Cortex of kidney (tissue), 1 donor: ENCODE measurements around the gene RAB35.

Experiments used
- DNase-seq: peaks from one replicate; lab custom pipeline; 2025; lab: John Stamatoyannopoulos, UW

Gene RAB35

DNA sequence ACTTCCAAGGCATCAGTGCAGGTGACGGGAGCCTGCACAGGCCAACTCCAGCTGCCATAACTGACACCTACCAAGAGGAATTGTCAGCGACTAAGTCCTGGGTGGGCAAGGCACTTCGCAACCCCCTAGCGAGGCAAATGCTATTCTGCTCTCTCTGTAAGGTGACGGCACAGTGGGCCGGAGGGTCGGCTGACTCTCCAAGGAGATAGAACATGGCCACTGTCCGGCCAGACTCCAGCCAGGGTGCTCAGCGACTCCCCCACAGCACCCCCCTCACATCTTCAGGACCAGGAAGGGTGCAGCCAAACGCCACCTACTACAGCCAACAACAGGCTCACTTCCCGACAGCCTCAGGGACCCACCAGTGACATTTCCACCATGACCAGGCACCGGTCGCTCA is 13.2 kb downstream of the RAB35 start:
- no peak for DNase-seq

GRCh38 chr12:120103044-120103338 is 13.6 kb downstream of the RAB35 start:
- DNase-seq: no peak

GRCh38 chr12:120102189-120103043 is 14.1 kb downstream of the RAB35 start:
- DNase-seq: no peak

DNA sequence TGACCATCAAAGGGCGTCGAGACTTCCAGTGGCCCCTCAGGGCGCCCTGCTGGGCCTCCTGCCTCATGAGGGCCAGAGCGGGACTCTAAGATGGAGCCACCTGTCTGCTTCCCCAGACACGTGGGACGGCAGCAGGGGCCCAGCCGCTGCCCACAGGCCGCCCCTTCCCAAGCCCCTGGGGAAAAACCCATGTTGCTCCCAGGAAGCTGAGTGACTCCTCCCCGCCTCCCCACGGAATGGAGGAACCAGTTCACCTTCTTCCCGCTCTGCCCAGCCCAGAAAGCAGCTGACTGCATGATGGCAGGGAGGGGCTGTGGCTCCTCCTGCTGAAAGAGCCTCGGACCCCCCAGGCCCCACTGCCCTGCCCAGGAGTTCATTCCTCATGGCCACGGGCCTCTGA is 14.9 kb downstream of the RAB35 start:
- no peak for DNase-seq

- DNase-seq: no peak
These were observed 15.4 kb downstream of the RAB35 start for GRCh38 chr12:120101182-120101581.

DNA sequence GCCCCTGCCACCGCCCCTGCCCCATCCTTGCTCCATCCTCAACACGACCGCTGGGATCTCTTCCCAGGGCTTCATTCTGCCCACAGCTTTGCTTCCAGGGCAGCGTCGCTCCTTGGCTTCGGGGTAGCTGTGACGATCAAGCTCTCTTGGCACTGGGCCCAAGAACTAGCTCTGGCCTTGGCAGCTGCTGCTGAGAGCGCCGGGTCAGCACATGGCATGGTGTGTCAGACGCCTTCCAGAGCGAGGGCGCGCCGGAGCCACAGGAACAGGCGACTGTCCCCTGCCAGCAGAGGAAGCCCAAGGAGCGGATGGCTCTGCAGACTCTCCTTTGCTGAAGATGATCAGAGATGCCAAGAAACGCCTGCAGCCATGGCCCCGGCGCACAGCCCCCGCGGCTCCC is 15.9 kb downstream of the RAB35 start:
- DNase-seq: no peak

DNA sequence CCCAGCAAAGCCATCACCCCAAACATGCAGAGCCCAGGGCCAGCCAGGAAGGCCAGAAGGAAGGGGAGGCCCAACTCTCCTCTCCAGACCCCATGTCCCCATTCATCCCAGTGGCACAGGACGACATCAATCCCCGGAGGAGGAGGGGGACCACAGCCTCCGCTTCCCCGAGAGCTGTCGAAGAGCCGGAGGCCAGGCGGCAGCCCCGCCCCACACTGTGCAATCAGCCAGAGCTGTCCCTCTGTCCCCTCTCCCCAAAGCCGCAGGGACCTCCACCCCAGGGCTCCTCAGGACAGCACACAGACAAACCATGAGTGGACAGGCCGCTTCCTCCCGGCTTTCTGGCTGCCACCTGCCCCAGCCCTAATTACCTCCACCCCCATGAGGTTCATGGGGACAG is 16.8 kb downstream of the RAB35 start:
- no peak for DNase-seq

- DNase-seq: no peak
These were observed 17.6 kb downstream of the RAB35 start for GRCh38 chr12:120098756-120099470.

DNA sequence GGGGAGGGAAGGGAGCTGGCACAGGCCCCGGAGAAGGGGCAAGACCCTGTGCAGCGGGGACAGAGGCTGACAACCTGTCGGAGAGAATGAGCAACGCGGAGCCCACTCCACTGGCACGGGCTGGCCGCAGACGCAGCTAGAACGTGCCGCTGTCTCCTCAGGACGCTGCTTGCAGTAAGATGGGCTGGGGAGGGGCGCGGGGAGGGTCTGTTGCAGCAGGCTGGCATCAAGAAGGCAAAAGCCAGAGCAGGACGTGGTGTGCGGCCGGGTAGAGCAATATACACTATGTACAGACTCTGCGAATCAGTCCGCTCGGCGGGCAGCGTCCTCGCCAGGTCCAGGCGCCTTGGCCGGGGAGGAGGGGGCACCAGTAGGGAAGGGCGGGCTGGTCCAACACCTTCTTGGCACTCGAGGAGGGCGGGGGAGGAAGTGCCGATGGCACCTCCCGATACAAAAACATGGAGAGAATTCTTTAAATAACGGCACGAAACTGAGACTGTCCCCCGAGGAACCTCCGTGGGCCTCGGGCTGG is 19.8 kb downstream of the RAB35 start:
- DNase-seq: no peak

DNA sequence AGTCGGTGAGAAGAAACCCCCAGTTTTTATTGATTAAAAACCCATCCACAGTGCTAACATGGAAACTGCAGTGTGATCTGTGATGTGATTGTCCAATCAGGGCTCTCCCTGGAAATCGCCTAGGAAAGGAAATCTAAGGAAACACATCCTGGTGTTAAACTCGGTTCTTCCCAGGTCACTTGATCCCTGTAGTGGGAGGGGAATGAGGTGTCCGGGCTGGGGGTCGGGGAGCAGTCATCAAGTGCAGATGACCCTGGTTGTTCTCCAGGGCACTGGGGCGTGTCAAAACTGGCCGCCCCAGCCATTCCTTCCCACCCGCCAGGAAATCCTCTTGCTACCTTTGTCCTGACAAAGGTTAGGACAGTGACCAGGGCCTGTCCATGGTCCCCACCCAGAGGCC is 20.8 kb downstream of the RAB35 start:
- DNase-seq: no peak

DNA sequence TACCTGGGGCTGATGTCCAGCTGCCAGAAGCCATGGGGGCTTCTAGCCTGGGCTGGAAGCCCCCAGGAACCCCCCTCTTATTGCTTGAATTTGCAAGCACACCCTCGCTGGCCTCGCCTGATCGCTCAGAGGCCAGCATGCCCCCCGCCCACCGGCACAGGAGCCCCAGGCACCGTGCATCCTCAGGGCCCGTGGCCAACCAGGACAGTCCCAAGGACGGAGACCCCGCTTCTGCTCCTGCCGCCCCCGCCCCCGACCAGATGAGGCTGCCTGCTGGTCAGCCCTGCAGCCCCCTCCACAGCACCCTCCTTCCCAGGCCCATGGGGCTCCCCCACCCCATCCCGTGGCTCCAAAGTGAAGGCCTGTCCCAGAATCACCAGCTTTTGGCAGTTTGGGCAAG is 21.2 kb downstream of the RAB35 start:
- no peak for DNase-seq

DNA sequence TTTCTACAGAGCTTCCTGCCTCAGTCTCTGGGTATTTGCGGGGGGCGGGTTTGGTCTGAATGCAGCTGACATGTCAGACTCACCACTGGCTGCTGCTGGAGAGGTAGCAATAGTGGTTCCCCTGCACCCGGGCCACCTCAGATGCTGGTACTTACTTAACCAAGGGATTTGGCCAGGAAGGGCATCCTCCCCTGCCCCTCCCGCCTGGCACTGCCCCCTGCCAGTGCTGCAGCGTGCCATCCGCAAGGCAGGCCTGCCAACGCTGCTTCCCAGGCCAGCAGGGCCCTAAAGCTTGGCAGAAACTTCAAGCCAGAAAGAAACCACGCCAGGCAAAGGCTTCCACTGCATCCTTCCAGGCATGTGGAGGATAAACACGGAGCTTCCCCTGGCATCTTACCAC is 22.1 kb downstream of the RAB35 start:
- no peak for DNase-seq

- no peak for DNase-seq
These were observed 22.8 kb downstream of the RAB35 start for GRCh38 chr12:120093592-120094355.

- no peak for DNase-seq
These were observed 23.3 kb downstream of the RAB35 start for GRCh38 chr12:120093336-120093591.

DNA sequence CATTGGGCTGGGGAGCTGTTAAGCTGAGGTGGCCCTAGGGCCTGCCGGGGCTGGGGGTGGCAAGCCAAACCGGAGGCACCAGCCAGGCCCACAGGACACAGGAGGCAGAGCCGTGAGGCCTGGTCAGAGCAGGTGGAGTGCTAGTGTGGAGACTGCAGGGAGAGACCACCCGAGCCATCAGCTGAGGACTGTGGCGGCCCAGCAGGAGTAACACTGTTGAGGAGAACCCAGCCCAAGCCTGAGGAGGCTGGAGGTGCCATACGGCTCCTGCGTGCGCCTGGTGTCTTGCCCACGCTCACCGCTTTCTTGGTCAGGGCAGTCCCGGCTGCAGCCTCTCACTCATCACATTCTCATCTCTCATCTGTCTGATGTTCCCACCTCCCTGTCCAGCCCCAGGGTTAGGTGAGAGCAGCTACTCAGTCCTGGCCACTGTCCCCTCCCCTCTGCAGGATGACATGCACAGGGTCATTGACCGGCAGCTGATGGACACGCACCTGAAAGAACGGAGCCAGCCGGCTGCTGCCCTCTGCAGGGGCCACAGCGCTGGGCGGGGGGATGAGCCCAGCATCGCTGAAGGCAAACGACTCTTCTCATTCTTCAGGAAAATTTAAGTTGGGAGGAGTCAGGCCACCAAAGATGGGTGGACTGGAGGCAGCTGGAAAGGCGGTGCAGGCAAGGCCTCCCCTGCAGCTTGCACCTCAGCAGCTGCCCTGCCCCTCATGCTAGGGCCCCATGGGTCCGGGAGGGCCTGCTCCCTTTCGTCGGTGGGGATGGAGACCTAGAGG is 23.8 kb downstream of the RAB35 start:
- DNase-seq: no peak

DNA sequence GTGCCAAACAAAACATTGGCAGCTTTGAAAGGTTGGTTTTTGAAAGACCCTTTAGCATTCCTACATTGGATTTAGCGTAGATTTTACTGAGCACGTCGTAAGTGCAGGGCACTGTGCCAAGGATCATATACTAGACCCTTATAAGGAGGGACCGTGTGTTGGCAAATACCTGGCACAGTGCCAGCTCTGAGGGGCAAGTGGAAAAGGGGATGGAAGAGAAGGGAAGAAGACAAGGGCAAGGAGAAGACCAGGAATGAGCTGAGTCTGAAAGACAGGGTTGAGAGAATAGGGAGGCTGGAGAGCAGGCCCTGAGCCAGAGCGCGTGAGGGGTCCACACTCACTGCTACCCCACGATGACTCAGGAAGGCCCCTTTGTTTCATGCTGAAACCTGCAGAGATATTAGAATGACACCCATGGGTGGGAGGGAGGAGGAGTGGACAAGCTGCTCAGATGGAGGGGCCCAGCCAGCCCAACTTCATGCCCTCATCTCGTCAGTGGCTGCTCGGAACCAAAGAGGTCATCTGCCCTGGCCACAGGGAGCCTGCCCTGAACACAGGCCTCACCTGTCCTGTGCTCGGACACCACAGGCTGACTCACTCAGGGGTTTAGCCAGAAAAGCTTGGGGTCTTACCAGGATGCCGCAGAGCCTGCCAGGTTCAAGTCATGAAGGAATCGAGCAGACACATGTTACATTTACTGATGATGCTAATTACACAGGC is 25.0 kb downstream of the RAB35 start:
- no peak for DNase-seq

GRCh38 chr12:120090626-120091295 is 25.8 kb downstream of the RAB35 start:
- no peak for DNase-seq

DNA sequence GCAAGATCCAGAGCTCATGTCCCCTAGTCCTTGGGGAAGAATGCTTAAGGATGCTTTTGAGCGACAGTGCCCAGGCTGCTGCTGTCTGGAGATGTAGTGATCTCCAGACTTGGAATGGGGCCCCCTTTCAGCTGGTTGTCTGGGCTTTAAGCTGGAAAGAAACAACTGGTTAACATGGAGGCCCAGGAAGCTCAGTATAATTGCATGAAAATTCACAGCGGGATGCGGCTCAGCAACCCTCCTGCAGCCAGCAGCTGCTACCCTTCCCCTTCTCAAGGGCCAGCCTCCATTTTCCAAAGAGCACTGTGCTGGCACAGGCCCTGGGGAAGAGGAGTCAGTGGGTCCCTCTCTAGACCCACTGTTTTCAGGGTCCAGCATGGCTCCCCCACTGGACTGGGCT is 26.3 kb downstream of the RAB35 start:
- DNase-seq: no peak

DNA sequence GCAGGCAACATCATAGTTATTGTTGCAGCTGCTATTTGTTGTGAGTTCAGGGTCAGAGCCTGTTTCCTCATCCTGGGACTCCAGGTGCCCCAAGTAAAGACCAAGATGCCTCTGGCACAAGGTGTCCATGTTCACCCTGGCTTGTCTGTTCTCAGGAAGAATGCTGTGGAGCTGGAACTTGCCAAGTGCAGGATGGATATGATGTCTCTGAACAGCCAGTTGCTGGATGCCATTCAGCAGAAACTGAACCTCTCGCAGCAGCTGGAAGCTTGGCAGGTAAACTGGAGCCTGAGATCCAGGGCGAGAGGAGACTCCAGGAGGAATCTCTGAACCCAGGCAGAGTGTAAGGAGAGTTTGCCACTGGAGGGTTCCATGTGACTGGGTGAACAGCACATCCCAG is 26.8 kb downstream of the RAB35 start:
- no peak for DNase-seq

DNA sequence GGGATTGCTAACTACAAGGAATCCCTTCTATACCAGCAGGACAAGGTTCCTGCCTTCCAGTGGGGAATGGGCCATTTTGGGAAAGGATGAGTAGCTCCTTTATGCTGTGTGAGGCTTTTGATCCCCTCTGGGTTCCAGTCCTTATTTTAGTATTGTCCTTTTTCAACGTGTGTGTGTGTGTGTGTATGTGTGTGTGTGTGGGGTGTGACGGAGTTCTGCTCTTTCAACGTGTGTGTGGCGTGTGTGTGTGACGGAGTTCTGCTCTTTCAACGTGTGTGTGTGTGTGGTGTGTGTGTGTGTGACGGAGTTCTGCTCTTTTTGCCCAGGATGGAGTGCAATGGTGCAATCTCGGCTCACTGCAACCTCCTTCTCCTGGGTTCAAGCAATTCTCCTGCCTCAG is 27.4 kb downstream of the RAB35 start:
- DNase-seq: no peak
